ENCODE data around the gene PDE11A.
"Not testable (repeated sequence)": the region's sequence is repeated elsewhere in the genome, so short reads cannot be mapped to it uniquely, and the experiment has no call there.

Gene PDE11A

DNA sequence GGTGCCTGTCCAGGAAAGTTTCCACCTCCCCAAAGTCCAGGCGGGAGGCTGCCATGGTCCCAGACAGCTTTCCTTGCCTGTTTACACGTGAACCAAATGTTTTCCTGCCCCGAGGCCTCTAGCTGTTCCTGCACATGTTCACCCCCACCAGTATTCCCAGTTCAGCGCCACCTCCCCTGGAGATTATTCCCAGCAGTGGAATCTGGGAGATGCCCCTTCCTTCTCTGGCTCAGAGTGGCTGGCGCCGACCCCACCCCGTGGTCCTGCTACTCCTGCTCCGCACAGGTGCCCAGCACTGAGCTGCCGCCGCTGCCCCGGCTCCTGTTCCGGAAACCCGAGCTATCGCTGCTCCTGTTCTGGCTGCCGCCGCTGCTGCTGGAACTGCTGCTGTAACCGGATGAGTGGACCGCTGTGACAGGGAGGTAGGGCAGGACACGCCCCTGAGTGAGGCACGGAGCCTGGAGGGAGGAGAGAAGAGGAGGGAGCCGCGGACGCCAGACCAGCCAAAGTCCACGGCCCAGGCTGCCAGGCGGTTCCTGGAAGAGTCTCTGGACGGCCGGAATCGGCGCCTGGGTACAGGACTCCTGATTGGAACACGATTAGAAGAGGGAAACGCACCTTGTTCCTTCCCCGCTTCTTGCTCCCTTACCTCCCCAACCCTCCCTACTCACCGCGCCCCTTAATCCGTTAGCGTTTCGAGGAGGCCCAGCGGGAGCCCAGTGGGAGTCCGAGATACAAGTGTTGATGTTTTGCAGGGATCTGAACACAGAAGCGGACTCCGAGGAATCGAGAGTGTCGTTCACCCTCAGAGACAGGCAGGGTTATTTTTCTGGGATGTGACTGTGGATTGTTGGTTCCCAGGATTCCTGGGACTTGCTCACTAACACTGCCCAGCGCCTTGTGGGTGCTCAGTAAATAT lies at the start of gene PDE11A:
Gene PDE11A, minus strand, starts transcription at position 395 of the 919 bp plus-strand sequence. Its CDS starts 340 bp downstream, at position 55.
- in situ Hi-C loops (cut with HindIII; ENCODE audit: low sequenced_read_pairs): no loop called here

DNA sequence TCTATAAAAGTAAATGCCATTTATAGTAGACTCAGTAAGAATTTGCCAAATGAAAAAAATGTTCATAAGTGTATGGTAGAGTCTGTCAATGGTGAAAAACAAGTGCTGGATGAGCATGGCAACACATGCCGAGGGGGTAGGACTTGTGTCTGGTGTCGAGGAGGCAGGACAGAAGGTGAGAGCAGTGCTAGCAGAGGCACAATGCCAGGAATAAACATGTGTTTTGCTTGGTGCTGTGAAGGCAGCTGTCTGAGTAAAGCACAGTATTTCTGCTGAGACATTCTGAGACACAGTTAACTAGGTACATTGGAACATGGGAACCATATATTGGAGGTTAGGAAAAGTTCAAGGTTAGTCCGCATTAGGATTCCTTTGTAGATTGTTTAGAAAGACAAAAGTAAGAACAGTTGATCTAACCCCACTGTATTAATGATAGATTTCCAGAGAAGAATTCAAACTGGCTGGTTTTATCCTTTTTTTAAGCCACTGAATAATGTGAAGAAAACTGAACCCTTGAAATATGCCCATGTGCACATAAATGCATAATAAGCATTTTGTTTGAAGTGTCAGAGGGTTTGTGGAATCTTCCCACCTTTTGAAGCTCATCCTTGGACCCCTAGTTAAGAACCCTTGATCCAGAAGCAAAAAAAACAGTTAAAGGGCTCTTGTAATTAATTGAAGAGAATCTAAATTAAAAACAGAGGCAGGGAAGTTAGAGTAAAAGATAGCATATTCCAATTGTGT lies 46.8 kb upstream of the PDE11A start:
- in situ Hi-C loops (cut with HindIII; ENCODE audit: low sequenced_read_pairs): no loop called here

DNA sequence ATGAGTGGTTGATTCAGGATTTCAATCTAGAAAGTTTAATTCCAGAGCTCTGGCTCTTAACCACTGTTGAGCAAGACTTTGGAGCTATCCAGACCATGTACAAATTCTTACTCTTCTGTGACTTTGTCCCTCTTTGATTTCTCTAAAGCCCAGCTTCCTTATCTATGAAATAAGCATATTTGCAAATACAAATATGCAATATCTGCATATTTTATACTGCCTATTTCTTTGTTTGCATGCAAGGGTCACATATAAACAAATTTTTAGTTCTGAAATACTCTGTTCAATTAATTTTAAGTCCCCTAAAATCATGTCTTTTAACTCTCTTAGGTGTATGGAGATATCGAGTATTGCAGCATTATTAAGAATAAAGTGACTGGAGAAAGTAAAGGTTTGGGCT lies 45.1 kb upstream of the PDE11A start:
- in situ Hi-C loops (cut with HindIII; ENCODE audit: low sequenced_read_pairs): no loop called here

DNA sequence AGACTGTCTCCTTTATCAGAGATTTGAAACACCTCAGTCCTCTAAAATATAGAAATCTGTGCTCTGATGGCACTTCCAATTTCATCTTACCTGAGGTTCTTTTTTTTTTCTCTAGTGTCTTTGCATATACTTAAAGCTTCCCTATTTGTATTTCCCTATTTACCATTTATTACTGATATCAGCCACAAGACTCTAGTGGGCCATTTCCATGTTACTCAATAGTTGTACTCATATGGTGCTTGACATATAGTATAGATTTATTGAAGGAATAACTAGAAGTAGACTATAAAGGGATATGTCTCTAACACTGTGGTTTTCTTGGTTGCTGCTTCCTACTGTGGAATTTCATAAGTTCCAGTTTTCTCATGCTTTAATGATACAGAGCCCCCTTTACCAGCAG lies 42.7 kb upstream of the PDE11A start:
- in situ Hi-C loops (cut with HindIII; ENCODE audit: low sequenced_read_pairs): no loop called here

DNA sequence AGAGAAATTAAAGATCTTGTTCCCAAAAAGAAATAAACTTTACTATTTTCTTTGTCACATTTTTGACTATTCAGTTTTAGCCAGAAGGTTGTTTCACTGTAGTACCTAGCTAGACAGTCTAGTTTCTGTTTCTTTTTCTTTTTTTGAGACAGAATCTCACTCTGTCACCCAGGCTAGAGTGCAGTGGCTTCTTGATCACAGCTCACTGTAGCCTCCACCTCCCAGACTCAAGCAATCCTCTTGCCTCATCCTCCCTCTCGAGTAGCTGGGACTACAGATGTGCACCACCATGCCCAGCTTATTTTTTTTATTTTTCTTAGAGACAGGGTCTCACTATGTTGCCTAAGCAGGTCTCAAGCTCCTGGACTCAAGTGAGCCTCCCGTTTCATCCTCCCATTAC lies 41.9 kb upstream of the PDE11A start:
- in situ Hi-C loops (cut with HindIII; ENCODE audit: low sequenced_read_pairs): no loop called here

DNA sequence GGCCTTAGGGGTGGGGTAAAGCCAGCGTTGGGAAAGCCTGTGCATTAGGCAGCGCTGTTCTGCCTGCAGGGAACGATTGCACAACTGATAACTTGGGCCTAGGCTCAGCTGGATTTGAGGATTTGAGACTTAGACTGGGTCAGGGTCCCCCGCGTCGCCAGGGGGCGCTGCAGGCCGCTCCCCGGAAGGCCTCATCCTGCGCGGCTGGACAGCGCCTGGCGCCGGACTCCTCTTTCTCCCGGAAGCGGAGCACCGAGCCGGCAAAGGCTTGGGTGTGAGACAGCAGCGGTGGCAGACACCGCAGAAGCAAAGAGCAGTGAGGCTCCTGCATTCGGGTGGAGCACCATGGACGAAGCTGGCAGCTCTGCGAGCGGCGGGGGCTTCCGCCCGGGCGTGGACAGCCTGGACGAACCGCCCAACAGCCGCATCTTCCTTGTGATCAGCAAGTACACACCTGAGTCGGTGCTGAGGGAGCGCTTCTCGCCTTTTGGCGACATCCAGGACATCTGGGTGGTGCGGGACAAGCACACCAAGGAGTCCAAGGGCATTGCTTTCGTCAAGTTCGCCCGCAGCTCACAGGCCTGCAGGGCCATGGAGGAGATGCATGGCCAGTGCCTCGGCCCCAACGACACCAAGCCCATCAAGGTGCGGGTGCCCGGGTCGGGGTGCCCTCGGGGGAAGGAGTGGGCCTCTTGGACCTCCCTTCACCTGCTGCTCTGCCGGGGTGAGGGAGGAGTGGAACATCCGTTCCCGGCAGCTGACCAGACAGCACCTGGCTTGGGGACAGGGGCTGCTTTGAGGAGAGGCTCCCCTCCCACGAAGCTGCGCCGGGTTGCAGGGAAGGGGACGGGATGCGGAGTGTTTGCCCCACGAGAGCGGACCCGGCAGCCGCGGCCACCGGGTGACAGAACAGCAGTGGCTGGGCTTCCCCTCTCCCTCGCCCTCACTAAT lies 39.9 kb upstream of the PDE11A start, which contains the start of gene RBM45:
Gene RBM45, plus strand, starts transcription at position 236 of the 951 bp plus-strand sequence. Its CDS starts 110 bp downstream, at position 346.
- in situ Hi-C loops (cut with HindIII; ENCODE audit: low sequenced_read_pairs): no loop called here

DNA sequence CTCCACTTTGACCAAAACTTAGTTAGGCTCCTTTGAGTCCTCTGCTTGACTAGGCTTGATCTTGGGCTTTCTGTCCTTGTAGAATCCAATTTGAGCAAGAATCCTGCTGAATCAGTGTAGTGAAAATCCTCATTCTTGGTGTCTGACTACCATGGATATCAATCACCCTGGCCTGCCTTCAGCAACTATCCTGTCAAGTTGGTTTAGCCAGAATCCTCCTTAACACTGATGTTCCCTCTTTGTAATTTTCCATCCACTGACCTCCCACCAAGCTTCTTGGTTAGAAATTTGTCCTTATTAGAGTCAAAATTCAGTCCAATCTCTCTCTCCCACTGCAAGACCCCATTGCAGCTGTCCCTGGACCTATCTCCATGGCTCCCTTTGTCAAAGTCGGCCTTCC lies 39.2 kb upstream of the PDE11A start:
- in situ Hi-C loops (cut with HindIII; ENCODE audit: low sequenced_read_pairs): no loop called here

DNA sequence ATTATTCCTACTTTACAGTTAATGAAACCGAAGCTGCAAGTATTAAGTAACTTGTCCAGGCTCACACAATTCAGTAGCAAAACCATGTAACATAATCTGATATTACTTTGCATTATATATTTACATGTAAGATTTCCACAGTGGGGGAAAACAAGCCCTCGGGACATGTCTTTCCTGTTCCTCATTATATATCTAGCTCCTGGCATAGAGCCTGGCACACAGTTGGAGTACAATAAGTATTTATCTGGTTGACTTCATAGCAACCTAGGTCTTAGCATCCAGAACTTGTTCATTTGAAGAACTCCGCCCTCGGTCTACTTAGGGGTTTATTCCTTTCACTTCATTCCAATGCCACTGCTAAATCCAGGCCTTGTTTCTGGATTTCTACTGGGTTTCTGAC lies 38.1 kb upstream of the PDE11A start:
- in situ Hi-C loops (cut with HindIII; ENCODE audit: low sequenced_read_pairs): no loop called here

DNA sequence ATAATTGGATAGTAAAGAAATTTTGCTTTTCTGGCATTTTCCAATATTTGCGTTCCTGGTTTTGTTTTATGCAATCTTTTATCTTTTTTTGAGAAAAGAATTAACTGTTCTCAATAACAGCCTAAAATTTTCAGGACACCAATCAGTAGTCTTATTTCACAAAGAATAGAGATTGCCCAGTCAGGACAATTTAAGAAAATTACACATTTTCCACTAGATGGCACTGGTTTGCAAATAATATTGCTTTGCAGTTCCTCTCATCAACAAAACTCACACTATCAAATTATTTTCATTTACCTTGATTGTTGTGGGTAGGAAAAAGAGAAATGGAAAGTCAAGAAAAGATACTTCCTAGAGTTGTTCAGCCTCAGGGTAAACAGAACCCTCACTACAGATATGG lies 37.2 kb upstream of the PDE11A start:
- in situ Hi-C loops (cut with HindIII; ENCODE audit: low sequenced_read_pairs): no loop called here

DNA sequence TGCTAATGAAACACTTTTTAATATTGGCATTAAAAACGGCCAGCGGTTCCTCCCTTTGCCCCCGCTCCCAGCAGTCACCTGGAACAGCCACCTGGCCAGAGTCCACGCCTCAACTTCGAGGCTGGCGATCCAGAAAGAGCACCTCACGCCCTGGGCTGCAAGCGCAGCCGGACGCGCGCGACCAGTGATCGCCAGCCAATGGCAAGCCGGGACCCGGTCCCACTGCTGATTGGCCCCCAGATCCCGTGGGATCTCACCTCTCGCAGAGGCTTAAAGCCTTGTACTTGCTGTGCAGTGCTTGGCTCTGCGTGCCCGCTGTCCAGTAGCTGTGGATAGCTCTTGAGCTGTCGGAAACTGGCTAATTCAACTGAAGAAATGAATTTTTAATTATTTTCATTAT lies 35.6 kb upstream of the PDE11A start:
- in situ Hi-C loops (cut with HindIII; ENCODE audit: low sequenced_read_pairs): no loop called here

DNA sequence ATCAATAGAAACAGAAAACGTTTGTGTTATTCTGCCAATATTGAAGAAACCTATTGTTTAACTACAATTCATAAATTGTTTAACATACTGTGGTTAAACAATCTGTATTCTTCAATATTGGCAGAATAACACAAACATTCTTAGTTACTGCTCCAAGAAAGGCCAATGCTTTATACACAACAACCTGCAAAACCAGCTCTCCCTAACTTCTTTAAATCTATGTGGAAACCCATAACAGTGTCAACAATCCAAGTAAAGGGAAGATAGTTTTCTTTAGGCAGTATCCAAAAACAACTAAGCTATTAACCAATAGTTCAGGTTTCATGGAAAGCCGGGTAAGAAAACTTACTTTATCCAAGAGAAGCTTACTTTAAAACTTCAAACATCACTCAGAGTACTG lies 33.5 kb upstream of the PDE11A start:
- in situ Hi-C loops (cut with HindIII; ENCODE audit: low sequenced_read_pairs): no loop called here

DNA sequence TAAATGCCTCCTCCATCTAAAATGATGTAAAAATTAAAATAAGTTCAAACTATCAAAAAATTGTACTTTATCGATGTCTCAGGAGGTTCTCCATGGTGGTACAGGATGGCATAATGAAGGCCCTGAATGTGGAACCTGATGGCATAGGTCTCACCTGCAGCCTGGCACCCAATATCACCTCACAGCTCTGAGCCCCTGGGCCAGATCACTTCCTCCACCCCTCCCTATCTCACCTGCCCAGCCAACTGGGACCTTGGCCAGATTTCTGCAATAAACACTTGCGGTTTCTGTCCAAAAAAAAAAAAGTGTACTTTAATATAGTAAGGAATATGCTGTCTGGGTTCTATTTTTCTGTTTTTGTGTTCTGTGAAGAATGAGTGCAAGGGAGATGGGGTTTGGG lies 33.0 kb upstream of the PDE11A start:
- in situ Hi-C loops (cut with HindIII; ENCODE audit: low sequenced_read_pairs): no loop called here

DNA sequence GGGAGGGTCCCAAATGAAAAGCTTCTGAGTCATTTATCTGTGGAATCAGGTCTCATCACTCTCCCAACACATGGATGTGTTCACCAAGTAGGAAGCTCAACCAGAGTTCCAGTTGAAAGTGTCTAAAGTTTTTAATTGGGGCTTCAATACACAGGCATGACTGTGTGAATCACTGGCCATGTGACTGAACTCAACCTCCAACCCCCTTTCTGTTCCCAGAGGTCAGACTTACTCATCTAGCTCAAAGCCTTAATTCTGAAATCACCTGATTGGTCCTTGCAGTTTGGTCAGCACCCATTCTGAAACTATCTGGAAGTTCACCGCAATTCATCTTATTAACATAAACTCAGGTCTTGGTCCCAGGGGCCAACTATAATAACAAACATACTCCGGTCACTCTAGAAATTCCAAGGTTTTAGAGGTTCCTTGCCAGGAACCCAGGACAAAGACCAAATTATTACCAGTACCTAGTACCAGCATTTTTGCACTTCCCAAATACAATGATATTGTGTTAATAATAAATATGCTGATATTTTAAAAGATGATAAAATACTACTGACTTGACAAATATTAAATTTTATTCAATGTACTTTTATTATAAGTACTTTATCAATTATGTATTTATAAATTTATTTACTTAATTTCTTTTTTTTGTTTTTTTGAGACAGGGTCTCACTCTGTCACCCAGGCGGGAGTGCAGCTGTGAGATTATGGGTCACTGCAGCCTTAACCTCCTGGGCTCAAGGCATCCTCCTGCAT lies 28.9 kb upstream of the PDE11A start:
- in situ Hi-C loops (cut with HindIII; ENCODE audit: low sequenced_read_pairs): no loop called here

DNA sequence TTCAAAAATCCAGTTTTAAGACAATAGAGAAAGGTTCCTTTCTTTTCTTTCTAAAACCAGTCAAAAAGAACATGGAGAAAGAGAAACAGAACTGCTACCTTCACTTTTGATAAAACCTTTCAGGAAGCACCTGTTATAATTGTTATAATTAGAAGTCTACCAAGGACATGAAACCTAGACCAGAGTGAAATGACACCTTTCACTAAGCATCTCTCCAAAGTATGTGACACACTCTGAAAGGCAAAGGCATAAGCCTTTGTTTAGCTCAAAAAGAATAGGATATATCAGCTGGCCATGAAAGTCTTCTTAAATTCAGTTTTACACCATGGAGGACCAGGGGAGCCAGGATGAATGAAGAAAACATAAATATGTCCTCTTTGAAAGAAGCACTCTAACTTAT lies 20.9 kb upstream of the PDE11A start:
- in situ Hi-C loops (cut with HindIII; ENCODE audit: low sequenced_read_pairs): no loop called here

DNA sequence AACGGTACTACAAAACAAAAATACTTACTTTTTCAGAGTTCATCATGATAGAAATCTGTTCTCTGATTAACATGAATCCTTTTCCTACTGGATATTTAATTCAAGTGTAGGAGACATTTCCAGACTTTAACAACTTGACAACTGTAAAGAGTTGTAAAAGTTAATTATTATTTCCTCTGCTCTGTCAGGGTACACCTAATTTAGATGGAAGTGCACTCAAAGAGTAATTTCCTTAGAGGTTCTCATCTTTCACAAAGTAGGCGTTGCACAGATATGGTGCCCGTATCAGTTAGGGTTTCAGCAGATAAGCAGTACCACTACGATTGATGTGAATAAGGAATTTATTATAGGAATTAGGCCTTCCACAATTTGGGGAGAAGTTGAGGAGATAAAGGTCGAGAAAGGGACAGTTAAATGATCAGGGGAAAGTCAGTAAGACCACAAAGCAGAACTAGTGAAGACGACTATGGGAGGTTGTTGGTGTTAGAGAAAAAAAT lies 16.2 kb upstream of the PDE11A start:
- in situ Hi-C loops (cut with HindIII; ENCODE audit: low sequenced_read_pairs): no loop called here

DNA sequence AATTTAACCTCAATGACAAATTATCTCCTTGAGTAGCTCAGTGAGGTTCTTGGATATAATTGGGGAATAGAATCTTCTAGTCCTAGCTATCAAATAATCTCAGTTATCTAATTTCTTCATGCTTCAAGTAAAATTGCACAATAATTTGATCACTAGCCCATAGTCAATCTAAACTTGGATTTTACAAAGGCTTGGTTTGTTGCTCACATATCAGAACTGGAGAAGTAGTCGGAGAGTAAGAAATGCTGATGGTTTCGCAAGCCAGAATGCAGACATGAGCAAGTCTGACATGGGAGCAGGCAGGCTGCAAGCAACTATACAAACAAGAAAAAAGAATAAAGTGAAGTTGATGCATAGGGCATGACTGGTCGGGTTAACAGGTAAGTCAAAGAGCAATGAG lies 11.7 kb upstream of the PDE11A start:
- in situ Hi-C loops (cut with HindIII; ENCODE audit: low sequenced_read_pairs): no loop called here

DNA sequence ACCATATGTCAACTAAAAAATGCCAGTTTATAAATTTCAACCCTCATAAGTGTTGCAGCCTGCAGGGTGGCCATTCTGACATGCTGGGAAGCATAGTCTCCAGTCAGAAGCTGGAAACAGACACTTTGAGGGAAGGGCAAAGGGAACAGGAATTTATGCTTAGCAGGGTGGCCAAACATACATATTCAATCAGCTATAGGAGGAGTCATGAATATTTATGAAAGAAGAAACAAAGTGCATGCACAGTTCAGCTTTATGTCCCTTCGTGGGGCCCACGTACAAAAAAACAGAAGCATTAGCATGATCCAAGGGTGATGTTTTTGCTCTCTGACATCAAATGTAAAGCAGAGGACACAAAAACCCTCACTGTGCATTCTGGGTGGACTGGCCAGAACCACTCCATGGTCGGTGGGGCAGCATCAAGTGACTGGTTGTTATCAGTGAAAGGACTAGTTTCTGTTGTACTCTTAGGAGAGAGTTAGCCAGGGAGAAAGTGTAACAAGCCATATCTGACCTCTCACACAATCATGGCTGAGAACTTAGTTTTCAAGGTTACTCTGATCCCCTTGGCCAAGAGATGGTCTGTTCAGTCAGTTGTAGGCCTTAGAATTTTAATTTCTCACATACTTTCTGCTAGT lies 9.9 kb upstream of the PDE11A start:
- in situ Hi-C loops (cut with HindIII; ENCODE audit: low sequenced_read_pairs): no loop called here

DNA sequence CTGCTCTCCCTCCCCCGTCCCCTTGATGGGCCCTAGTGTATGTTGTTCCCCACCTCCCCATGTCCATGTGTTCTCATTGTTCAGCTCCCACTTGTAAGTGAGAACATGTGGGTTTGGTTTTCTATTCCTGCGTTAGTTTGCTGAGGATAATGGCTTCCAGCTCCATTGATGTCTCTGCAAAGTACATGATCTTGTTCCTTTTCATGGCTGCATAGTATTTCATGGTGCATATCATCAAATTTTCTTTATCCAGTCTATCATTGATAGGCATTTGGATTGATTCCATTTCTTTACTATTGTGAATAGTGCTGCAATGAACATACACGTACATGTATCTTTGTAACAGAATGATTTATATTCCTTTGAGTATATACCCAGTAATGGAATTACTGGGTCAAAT lies 6.7 kb upstream of the PDE11A start:
- in situ Hi-C loops (cut with HindIII; ENCODE audit: low sequenced_read_pairs): not testable (repeated sequence)

DNA sequence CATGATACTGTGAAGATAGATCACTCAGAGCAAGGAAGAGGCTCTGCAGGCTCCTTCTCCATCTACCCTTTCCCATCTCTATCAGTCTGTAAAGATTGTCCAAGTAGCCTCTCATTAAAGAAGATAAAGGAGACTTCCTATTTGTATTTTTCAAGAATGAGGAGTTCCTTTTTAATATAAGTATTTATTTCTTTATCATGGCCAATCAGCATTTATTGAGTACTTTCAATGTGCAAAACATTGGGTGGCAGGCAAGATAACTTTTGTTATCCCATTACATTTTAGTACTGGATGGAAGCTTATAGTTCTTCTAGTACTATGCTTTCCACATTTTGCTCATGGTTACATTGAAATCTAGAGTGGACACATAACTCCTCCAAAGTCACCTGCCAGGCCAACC lies 3.6 kb upstream of the PDE11A start:
- in situ Hi-C loops (cut with HindIII; ENCODE audit: low sequenced_read_pairs): no loop called here

DNA sequence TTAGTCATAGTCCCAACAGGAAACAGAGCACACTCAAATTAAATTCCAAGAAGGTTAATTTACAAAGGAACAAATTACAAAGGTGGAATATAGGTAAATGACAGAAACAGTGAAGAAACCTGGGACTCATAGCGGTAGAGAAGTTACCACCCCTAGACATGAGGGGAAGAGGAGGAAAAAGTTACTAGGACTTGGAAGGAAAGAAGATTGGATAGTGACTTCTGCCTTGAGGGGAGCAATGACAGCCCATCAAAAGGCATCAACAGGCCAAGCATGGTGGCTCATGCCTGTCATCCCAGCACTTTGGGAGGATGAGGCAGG lies 2.4 kb upstream of the PDE11A start:
- in situ Hi-C loops (cut with HindIII; ENCODE audit: low sequenced_read_pairs): no loop called here

Measured in endothelial cell of hepatic sinusoid (primary cell).